Right atrium auricular region (tissue), 2 donors: Measurements from ENCODE around the gene ARL6IP1. TPM values are rescaled to one million over a fixed set of nuclear protein-coding genes. Genes with fewer than 3 reads are reported as not detected.
"Not testable (repeated sequence)": the region's sequence is repeated elsewhere in the genome, so short reads cannot be mapped to it uniquely, and the experiment has no call there.

Experiments used
- DNase-seq: peaks from one replicate; pipeline ENCODE4 v3.0.0-alpha.2; 2019; ENCODE audit warnings: low spot score
- H3K27ac ChIP-seq, 2 donors: fragments of 200-600 bp; sonication (generic); 1 replicate in 1 of 2; 2 replicates in 1 of 2; pipeline ENCODE4 v1.5.1; 2016 to 2019
- H3K27me3 ChIP-seq, 2 donors: fragments of 200-600 bp; sonication (generic); one replicate each; pipeline versions ENCODE4 v1.5.1 to v1.6.0; 2017 to 2019
- H3K36me3 ChIP-seq: fragments of 200-600 bp; sonication (generic); one replicate; pipeline ENCODE4 v1.5.1; 2016
- H3K4me1 ChIP-seq, 2 donors: fragments of 200-600 bp; sonication (generic); one replicate each; pipeline versions ENCODE4 v1.5.1 to v1.6.0; 2017 to 2019
- H3K4me3 ChIP-seq, 2 donors: fragments of 200-600 bp; sonication (generic); 1 replicate in 1 of 2; 2 replicates in 1 of 2; pipeline ENCODE4 v1.5.1; 2017 to 2019; ENCODE audit warnings: mild to moderate bottlenecking in 1 of 2, moderate library complexity in 1 of 2
- H3K9me3 ChIP-seq, 2 donors: fragments of 200-600 bp; sonication (generic); one replicate each; pipeline ENCODE4 v1.5.1; 2019
- total RNA-seq, 2 donors: library from RNA; depleted of rRNA; stranded (reverse); fragments of >200 nt; gene quantifications; one replicate each; pipeline ENCODE4 v1.1.0, GENCODE V29; 2016
- TF ChIP-seq, protein P1 (sequence below), 2 donors: fragments of 200-600 bp; sonication (generic); IDR thresholded peaks; one replicate each; pipeline ENCODE4 v1.5.1; 2019; ENCODE audit warnings: antibody characterized with exemption in 2 of 2

ARL6IP1 gene
- total RNA-seq, 2 donors from 2014 or later = 47.7 to 65.3 TPM

DNA sequence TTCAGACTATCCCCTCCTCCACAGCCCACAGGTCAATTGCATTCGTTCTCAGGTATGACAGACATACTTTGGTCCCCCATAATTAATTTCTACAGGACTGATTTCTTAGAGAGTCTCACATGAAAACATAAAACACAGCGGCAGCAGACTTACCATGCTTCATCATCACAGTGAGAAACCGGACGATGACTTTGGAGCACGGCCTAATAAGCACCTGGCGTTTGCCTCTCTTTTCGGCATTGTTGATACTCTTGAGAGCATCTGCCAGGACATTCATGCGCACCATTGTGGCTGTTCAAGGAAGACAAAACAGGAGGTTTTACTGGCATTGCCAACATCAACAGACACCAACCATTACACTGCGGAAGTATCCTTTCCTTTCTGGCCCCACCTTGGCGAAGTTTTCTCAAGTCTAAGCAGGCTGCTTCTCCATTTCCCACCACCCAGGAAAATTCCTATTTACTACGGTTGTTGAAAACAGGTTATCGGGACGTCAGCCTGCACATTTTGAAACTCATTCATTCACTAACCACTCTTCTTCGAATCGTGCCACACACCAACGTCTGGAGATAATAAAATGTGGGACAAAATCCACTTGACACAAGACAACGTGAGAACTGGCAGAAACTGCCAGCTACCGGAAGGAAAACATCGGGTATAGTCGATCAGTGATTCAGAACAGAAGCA, 12.4 kb downstream of the ARL6IP1 start:
- Histone ChIP-seq H3K36me3 (peaks cover 60% of the 10 kb centered on the region), H3K9me3 (no peaks in the 10 kb centered on the region), H3K27ac (peak overlapping the region; percentile 79 to 83), H3K27me3 (no peaks in the 10 kb centered on the region), H3K4me1 (peaks cover 0 to 50% of the 10 kb centered on the region in 2 donors), H3K4me3 (peak overlapping the region; percentile 78 to 83)
- no peak for DNase-seq
- TF ChIP-seq, protein P1, sequence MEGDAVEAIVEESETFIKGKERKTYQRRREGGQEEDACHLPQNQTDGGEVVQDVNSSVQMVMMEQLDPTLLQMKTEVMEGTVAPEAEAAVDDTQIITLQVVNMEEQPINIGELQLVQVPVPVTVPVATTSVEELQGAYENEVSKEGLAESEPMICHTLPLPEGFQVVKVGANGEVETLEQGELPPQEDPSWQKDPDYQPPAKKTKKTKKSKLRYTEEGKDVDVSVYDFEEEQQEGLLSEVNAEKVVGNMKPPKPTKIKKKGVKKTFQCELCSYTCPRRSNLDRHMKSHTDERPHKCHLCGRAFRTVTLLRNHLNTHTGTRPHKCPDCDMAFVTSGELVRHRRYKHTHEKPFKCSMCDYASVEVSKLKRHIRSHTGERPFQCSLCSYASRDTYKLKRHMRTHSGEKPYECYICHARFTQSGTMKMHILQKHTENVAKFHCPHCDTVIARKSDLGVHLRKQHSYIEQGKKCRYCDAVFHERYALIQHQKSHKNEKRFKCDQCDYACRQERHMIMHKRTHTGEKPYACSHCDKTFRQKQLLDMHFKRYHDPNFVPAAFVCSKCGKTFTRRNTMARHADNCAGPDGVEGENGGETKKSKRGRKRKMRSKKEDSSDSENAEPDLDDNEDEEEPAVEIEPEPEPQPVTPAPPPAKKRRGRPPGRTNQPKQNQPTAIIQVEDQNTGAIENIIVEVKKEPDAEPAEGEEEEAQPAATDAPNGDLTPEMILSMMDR (IDR thresholded peaks at IDR 0.05) = no peak

DNA sequence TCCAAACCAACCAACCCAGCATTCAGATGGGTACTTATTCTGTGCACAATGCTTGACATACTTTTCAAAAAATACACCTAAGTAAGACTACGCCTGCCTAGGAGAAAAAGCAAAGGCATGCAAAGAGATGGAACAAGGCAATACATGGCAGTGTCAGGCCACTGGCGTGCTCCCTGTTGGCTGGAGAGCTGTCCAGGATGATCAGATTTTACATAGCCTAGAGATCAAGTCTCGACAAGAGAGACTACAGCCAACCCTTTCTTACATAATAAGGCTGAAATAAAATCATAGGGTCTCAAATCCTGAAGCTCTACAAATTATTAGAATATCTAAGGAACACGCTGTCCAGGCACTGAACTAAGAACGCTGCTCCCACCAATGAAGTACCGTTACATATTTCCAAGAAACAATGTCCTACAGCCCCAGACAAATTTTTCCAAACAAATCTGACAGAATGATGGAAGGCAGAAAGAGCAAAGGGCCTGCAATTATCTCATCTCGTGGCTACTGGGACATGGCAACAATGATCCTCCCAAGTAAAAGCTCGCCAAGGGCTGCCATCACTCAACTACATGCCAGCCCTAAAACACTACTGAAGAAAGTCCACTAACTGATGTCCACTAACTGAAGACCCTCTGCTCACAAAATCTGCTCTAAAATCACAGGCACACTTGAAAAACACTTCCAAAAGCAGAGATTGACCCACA, 16.3 kb downstream of the ARL6IP1 start:
- H3K27me3 ChIP-seq = no peaks in the 10 kb centered on the region
- H3K4me1 ChIP-seq = peaks cover 0 to 46% of the 10 kb centered on the region in 2 donors
- TF ChIP-seq, protein P1 (IDR thresholded peaks at IDR 0.05) = no peak
- H3K4me3 ChIP-seq = no peak overlapping the region
- H3K27ac ChIP-seq = no peak overlapping the region
- H3K9me3 ChIP-seq = no peaks in the 10 kb centered on the region
- no peak for DNase-seq
- peaks cover 64% of the 10 kb centered on the region for H3K36me3 ChIP-seq

DNA sequence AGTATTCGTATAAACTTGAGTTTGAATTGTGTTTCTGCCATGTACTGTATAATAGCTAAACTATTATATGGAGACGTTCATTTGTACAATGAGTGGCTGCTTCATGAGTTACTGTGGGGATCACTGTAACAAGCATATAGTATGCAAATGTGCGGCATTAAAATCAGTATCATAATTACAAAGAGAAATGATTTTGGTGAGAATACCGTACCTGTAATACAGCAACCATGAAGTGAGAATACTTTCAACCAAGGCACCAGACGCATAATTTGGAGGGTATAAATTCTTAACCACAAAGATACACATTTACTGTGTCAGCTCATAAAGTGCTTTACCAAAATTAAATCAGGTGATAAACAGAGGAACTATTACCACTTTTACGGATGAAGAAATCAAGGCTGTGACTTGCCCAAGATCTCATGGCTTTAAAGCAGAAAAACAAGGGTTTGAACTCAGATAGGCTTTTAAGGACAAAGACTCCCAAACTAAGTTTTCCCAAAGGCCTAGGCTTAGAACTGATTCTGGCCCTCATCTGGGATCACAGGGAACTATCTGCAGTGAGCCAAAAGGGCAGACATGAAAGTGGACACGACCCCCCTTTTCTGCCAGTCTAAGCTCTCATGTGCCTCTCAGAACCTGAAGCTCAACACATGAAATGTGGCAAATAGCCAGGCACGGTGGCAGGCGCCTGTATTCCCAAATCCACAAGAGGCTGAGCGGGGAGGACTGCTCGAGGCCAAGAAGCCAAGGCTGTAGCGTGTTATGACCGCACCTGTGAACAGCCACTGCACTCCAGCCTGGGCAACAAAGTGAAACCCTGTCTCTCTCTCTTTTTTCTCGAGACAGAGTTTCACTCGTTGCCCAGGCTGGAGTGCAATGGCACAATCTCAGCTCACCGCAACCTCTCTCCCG, 17.7 kb downstream of the ARL6IP1 start:
- peaks cover 0 to 39% of the 10 kb centered on the region in 2 donors for H3K4me1 ChIP-seq
- no peak for DNase-seq
- H3K9me3 ChIP-seq = no peaks in the 10 kb centered on the region
- no peaks in the 10 kb centered on the region for H3K27me3 ChIP-seq
- H3K36me3 ChIP-seq = peaks cover 64% of the 10 kb centered on the region
- H3K27ac ChIP-seq = no peak overlapping the region
- no peak overlapping the region for H3K4me3 ChIP-seq
- TF ChIP-seq, protein P1 (IDR thresholded peaks at IDR 0.05) = no peak

DNA sequence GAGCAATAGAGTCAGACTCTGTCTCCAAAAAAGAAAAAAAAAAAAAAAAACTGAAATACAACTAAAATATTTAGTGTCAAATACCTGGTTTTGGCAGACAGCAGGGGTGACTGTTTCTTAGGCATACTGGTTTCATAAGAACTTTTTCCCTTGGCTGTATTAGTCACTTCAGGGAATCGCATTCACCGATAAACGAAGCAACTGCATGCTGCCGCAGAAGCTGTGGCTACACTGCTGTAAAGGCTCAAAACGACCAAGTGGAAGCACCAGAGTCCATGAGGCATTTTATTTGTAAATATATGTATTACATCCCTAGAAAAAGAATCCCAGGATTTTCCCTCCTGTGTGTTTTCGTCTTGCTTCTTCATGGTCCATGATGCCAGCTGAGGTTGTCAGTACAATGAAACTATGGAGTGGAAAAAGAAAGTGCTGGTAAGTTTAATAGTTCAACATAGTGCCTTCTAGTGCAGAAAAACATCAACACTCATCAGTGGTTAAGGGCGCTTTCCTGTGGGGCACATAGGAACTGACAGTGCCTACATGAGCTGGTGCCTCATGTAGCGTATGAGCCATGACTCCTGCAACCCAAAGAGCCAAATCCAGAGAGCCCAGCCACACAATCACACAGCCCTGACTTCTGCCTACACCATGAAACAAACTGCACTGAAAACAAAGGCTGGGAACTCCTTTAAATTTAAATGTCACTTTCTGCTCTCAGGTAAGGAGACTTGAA, 18.5 kb downstream of the ARL6IP1 start:
- no peaks in the 10 kb centered on the region for H3K27me3 ChIP-seq
- peaks cover 0 to 30% of the 10 kb centered on the region in 2 donors for H3K4me1 ChIP-seq
- H3K36me3 ChIP-seq = peaks cover 57% of the 10 kb centered on the region
- TF ChIP-seq, protein P1 (IDR thresholded peaks at IDR 0.05) = no peak
- H3K9me3 ChIP-seq = no peaks in the 10 kb centered on the region
- no peak overlapping the region for H3K4me3 ChIP-seq
- H3K27ac ChIP-seq = no peak overlapping the region
- DNase-seq = no peak

- DNase-seq, H3K27ac ChIP-seq, H3K27me3 ChIP-seq, H3K4me3 ChIP-seq, H3K9me3 ChIP-seq: not testable (repeated sequence)
- Histone ChIP-seq H3K4me1 (peaks cover 0 to 14% of the 10 kb centered on the region in 2 donors), H3K36me3 (peaks cover 40% of the 10 kb centered on the region)
Observed at GRCh38 chr16:18781232-18781631, 20.1 kb downstream of the ARL6IP1 start.

DNA sequence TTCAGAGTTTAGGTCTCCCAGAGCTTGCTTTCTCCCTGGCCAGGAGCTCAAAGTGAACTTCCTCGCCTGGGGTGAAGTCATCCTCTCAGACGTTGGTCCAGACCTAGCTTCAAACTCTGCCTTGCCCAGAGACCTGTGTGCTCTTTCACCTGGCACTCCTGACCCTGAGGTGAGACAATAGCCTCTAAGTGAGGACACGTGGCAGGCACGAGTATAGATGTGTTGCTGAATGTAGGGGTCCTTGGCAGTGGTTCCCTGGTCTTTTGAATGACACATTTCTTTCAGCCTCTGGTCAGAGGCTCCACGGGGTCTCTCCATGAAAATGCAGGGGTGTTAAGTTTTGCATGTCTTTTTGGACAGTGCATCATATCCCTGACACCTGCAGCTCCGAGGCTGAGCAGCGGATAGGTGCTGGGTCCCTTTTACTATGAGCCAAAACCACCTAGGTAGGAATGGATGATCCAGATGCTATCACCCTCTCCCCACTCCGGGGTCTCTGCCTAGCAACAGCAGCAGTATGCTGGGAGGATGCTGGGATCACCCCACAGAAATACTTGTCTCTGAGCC, 20.8 kb downstream of the ARL6IP1 start:
- H3K36me3 ChIP-seq = peaks cover 33% of the 10 kb centered on the region
- H3K4me1 ChIP-seq, DNase-seq, H3K27me3 ChIP-seq, H3K4me3 ChIP-seq, H3K9me3 ChIP-seq, H3K27ac ChIP-seq: not testable (repeated sequence)

- not testable (repeated sequence) for H3K9me3 ChIP-seq, H3K36me3 ChIP-seq, H3K4me1 ChIP-seq, DNase-seq, H3K27ac ChIP-seq, H3K4me3 ChIP-seq, H3K27me3 ChIP-seq
Observed at GRCh38 chr16:18777664-18778063, 23.7 kb downstream of the ARL6IP1 start.

DNA sequence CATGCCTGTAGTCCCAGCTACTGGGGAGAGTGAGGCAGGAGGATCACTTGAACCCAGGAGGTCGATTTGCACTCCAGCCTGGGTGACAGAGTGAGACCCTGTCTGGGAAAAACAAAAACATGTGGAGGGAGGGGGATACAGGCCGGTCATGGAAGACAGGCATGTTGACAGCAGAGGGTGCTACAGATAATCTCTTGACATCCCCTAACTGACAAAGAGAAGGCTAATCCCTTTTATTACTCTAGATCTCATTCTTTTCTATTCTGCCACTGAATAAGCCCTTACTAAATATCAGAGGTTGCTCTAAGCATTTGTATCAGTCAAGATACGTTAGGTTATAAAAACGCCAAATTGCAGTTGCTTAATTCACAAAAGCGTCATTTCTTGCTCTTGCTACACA, 25.0 kb downstream of the ARL6IP1 start:
- not testable (repeated sequence) for H3K27me3 ChIP-seq

DNA sequence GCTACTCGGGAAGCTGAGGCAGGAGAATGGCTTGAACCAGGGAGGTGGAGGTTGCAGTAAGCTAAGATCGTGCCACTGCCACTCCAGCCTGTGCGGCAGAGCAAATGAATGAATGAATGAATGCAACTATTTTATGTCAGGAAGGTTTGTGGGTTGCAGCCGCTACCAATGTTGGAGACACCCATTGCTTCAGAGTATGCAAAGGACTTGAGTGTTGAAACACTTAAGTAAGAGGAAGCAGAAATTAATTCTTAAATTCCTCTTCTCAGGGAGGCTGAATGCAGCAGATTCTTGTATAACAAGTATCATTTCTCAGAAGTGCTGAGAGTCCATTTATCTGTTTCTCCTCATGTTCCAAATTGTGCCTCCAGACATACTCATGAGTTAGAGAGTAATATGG, 26.7 kb downstream of the ARL6IP1 start:
- H3K27ac ChIP-seq, DNase-seq, H3K4me3 ChIP-seq, H3K36me3 ChIP-seq, H3K27me3 ChIP-seq, H3K9me3 ChIP-seq, H3K4me1 ChIP-seq: not testable (repeated sequence)

More for the DNA sequence above, 25.0 kb downstream of the ARL6IP1 start:
- not testable (repeated sequence) for DNase-seq, H3K4me1 ChIP-seq, H3K4me3 ChIP-seq, H3K27ac ChIP-seq, H3K9me3 ChIP-seq, H3K36me3 ChIP-seq
